Measurements from ENCODE around the gene ITCH.
"Not testable (repeated sequence)": the region's sequence is repeated elsewhere in the genome, so short reads cannot be mapped to it uniquely, and the experiment has no call there.

ITCH gene

DNA sequence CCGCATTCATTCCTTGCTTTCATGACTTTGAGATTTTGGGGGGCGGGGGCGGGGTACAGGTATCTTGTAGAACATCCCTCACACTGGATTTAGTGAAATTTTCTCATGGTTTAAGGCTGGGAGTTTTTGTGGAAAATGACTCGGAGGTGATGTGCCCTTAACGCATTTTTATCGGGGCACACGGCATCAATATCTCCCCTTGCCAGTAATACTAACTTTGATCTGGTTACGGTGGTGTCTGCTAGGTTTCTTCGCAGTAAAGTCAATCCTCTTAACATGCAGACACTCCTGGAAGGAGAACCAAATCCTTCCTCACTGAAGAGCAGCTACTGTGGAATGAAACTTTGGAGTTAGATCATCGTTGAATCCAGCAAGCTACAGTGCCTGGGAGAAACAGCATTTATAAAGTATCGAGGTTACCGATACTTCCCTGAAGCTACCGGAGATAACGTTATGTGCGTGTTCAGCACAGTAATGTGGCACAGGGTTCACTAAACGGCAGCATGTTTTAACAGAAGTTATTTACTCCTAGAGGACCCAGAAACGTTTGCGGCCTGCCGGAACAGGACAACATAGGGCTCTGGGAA is 151.9 kb downstream of the ITCH start:
- DNase-seq = no peak

DNA sequence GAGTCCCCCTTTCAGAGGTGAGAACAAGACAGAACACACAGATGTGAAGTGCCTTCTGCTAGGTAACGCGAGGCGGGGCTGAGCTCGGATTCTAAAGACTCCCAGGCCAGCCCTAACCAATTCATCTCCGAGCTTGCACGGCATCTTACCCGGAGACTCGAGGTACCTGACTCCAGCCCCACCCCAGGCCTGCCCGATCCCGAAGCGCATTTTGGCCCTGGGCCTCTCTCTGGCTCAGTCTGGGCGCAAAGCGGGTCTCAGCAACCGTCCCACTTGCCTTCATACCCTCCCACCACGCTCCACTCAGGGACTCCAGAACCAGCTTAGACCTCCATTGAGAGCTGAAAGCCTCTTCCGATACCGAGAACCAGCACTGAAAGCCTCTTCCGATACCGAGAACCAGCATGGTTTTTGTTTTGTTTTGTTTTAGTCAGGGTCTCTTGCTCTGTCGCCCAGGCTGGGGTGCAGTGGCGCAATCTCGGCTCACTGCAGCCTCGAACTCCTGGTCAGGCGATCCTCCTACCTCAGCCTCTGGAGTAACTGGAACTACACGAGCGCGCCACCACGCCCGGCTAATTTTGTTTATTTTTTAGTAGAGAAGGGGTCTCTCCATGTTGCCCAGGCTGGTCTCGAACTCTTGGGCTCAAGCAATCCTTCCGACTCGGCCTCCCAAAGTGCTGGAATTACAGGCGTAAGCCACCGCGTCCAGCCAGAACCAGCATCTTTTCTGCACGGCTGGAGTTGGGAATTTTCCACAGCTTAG is 152.6 kb downstream of the ITCH start:
- no peak for DNase-seq

DNA sequence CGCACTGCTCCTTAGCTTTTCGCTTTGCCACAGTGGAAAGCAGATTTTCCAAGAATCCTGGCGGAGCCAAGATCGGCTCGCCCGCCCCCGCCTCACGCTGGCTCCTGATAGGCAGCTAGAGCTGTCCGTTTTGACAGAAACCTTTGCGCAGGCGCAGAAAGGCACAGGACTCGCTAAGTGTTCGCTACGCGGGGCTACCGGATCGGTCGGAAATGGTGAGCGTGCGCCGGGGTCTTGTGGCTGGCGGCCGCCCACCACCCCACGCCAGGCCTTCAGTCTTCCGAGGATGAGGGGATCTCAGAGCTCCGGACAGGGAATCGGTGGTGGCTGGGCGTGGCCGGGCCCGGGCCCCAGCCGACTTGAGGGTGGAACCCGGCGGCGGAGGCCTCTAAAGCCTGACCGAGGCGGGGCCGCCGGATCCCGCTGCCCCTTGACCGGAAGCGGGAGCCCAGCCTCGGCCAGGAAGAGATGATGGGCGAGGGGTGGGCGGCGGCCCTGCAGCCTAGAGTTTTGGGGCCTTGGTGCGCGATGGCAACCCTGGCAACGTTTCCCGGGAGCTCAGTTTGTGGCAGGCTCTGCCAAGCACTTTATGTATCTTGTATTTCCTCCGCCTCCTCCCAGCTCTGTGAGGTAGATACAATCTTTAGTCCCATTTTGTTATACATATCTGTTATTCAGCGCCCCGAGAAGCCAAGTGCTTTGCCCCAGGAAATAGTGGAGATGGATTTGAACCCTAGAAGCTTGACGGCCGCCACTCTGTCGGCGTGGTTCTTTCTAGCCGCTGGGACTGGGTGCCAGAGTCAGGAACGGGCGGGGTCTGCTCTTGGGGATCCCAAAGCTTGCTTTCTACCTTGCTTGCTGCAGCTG is 153.4 kb downstream of the ITCH start, which contains the start of gene DYNLRB1:
TSS of gene DYNLRB1 (plus strand) at position 176 of the 867 bp plus-strand sequence. CDS start at position 213, 37 bp downstream.
- peak; percentile 45 for DNase-seq

DNA sequence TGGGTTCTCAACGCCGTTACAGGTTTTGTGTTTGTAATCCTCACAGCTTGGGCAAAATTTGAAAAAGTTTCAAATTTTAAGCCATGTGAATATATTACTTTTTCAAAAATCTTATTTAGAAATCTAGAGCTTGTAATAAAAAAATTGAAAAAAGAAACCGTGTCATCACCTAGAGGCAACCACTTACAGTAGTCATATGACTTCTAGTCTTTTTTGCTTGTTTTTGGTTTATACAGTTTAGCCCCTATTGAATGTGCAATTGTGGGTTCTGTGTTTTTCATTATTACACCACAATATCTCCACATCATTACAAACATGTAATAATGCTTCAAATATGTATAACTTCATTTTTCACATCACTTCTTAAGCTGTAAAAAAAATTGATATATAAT is 154.0 kb downstream of the ITCH start:
- DNase-seq = no peak

DNA sequence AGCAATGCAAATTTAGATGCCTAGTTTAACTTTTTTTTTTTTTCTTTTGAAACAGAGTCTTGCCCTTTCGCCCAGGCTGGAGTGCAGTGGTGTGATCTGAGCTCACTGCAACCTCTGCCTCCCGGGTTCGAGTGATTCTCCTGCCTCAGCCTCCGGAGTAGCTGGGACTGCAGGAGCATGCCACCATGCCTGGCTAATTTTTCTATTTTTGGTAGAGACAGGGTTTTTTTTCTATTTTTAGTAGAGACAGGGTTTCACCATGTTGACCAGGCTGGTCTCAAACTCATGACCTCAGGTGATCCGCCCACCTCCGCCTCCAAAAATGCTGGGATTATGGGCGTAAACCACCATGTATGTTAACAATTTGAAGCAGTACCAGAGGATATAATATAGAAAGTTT is 155.8 kb downstream of the ITCH start:
- DNase-seq = not testable (repeated sequence)

DNA sequence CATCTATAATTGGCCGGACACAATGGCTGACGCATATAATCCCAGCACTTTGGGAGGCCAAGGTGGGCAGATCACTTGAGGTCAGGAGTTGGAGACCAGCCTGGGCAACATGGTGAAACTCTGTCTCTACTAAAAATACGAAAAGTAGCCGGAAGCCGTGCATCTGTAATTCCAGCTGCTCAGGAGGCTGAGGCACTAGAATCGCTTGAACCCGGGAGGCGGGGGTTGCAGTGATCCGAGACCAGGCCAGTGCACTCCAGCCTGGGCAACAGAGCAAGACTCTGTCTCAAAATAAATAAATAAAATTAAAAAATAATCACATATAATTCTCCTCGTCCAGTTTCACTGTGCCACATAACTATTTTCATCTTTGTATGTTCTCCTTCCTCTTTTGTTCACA is 156.8 kb downstream of the ITCH start:
- DNase-seq = not testable (repeated sequence)

DNA sequence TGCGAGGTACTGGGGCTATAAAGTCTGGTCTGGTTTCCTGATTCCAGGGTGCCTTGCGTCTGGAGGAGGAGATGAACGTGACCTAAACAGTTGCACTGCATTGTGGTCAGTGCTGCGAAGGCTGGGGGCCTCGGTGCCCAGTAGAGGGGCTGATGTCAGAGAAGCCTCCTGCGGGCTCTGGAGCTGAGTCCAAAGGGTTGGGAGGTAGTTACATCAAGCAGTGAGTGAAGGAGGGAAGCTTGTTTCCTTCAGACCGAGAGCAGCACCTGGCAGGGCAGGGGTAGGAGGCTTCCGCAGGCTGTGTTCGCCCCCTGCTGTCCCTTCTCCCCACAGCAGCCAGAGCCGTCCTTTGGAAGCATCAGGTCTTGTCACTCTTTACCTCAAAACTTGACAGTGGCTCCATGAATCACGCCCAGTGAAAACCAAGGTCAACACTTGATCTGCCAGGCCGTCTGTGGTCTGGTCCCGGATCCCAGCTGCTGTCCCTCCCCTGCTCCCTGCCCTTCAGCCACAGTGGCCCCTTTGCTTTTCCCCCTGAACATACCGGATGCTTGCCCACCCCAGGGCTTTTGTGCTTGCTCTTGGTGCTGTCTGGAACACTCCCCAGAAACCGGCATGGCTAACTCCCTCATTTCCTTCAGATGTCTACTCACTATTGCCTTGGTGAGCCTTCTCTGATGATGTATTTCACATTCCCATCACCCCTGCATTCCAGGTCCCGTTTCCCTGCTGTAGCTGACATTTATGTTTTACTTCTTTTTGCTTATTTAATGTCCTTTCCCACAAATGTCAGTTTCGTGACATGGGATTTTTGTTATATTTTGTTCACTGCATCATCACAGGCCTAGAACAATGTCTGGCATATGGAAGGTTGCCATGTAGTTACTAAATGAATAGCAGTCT is 160.1 kb downstream of the ITCH start:
- no peak for DNase-seq

DNA sequence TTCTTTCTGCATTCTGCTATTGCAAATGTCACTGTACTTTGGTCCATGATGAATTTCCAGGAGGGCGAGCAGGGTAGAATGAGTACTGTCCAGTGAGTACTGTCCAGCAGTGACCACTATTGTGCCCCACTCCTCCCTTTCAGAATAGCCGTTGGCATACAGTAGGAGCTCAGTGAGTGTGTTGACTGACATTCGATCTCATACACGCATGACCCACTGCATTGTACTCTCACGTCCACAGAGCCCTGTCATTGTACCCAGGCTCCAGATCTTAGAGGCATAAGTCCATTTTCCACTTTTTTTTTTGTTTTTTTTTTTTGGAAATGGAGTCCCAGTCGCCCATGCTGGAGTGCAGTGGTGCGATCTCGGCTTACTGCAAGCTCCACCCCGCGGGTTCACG is 161.4 kb downstream of the ITCH start:
- no peak for DNase-seq

DNA sequence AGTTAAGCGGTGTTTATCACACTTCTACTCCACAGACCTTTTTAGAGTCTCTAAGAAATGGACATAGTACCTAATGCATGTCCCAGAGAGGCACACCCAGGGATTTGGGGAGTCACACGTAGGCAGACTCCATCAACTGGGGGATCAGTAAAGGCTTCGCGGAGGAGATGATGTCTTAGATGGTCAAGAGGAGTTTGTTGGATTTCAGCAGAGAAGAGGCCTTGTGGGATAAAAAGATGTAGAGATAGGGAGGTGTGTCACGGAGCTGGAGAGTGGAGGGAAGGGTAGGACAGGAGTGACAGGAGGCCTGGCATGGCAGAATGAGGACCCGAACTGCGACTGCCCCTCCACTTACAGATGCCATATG is 162.3 kb downstream of the ITCH start:
- DNase-seq = no peak

DNA sequence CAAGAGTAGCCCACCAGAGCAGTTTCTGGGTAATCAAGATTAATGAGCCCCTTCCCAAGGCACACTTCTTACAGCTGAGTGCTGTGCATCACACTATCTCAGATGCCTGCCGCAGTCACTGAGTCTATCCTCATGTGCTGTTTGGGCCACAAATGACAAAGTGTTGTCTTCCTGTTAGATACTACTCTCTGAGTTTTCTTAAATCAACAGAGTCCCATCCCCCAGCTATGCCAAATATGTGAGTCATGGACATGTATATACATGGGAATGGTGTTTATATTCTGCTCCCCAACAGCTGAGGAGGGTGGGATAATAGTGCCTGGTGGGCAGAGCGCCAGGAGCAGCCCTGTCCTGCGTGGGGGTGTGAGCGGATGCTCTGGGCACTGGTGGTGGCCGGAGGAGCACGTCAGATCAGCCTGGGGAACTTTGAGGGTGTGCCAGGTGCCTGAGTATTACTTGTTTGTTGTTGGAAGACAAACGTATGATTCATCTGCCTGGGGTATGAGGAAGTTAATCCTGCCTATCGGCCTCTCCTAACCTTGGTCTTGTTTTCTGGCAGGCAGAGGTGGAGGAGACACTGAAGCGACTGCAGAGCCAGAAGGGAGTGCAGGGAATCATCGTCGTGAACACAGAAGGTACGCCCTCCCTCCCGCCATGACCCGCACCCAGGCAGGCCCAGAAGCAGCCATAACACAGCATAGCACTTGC is 162.8 kb downstream of the ITCH start:
- DNase-seq = no peak

DNA sequence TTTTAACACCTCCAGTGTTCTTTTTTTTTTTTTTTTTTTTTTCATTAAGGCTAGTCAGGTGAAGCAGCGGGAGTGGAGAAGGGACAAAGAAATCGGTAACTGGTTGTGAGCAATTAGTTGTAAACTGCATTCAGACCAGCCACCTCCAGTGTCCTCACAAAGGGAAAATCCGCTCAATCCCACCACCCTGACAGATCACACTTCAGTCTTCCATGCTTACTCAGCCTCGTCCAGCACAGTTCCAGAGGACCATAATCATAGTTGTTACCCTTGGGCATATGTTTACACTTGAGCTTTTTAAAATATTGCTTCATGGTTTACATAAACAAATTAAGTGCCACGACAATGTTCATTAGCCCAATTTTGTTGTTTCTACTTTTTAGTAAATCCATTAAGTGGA is 163.4 kb downstream of the ITCH start:
- DNase-seq = no peak

DNA sequence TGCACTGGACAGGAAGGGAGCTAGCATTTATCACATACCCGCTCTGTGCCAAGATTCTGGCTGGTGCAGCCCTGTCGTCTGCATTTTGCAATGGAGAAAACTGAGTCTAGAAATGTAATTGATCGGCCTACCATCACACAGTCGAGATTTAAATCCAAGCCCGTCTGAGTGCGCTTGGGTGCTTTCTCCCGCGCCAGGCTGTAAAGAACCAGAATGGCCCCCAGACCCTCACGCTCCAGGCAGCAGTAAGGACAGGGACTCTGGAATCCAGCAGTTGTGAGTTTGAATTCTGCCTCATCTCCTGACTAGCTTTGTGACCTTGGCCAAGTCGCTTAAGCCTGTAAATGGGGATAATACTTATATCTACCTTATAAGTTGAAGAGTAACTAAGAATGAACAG is 163.9 kb downstream of the ITCH start:
- DNase-seq = no peak

DNA sequence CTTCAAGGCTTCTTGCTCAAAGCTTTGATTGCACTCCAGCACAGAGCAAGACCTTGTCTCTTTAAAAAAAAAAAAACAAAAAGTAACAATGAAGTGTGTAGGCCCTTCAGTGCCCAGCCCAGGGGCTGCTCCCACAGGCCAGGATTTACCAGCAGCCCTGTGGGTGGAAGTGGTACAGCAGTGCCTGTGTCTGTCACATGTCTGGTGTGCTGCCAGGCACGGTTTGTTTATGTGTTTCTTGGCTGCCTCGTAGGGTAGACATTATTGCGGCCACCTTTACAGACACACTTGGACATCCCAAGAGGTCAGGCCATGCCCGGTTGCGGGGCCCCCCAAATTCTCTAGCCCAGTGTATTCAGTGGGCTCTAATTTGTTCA is 165.8 kb downstream of the ITCH start:
- no peak for DNase-seq

DNA sequence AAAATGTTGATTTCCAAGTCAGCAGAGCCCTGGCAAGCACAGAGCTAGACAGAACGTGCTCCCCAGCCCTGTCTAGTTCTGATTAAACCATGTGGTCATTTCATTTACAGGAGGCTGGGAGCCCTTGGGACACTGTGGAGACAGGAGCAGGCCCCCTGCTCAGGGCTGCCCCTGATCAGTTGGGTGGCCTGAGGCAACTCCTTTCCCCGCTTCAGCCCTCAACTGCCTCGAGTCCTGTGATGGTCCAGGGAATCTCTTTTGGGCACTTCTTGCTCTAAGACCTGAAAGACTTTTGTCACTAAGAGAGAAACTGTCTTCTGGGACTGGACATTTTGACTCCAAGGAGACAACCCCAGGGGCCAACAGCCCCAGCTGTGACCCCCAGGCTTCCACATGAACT is 166.7 kb downstream of the ITCH start:
- DNase-seq = no peak

DNA sequence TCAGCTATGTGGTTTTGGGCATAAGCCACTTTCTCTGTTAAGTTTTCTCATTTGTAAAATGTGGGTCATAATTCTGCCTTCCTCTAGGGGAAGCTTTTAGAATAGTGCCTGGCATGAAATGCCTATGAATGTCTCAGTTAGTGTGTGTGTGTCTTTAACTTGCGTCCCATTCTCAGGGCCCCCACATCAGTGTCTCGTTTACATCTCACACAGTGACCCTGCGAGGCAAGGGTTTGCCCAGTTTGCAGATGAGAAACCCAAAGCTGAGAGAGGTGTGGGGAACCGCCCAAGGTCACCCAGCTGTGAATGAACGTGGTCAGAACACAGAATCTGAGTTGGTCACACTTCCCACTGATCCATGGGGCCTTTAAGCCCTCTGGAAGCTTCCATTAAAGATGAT is 167.3 kb downstream of the ITCH start:
- DNase-seq = no peak

DNA sequence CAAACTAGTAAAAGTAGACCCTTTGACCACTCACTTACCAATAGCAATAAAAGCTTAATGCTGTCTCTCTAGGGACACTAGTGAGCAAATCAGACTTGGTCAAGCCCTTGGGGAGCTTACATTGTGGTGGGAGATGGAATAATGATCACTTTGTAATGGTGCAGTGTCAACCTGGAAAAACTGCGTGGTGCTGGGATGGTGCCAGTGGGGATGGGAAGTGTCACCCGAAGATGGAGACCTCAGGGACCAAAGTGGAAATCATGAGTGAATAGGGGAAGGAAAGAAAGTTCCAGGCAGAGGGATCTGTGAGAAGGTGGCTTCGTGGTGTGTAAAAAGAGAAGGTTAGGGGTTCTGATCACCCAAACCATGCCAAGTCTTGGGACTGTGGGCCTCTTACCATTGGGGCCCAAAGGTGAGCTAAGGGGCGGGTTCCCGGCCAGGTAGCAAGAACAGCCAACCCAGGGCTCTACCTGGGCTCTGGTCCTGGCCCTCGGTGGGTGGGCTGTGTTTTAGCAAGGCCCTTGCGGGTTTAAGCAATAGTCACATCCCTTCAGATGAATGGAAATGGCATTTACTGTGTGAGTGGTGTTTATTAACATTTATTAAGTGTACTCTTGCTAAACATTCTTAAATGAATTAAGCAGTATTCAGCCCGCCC is 168.7 kb downstream of the ITCH start:
- no peak for DNase-seq

DNA sequence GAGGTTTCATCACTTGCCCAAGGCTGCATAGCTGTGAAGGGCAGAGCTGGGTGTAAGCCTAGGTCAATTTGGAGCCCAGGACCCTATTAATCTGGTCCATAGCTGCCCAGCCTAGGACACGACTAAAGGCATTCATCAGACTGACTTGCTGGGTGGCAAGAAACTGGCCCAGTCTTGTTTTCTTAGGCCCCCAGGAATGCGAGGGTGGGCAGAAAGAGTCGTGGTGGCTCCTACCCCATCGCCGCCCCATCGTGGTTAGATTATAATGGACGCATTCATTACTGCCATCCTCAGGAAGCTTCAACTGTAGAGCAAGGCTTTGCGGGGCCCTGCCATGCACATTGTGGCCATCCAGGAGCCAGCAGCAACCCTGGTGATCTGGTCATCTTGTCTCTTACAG is 169.2 kb downstream of the ITCH start:
- DNase-seq = no peak

DNA sequence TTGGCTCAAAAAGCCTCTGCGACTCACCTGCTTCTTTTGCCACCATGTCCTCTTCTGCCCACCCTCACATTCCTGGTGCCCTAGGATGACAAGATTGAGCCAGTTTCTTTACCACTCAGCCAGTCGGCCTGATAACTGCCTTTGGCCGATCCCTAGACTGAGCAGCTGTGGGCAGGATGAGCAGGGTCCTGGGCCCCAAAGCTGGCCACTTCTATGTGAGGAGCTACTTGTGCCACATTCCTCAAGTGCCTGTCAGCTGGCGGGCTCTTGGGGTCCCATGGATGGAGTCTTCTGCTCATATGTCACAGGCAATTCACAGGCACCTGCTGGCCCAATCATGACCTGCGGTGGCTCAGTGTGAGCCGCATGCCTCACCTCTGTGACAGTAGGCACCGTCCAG is 169.7 kb downstream of the ITCH start:
- no peak for DNase-seq

DNA sequence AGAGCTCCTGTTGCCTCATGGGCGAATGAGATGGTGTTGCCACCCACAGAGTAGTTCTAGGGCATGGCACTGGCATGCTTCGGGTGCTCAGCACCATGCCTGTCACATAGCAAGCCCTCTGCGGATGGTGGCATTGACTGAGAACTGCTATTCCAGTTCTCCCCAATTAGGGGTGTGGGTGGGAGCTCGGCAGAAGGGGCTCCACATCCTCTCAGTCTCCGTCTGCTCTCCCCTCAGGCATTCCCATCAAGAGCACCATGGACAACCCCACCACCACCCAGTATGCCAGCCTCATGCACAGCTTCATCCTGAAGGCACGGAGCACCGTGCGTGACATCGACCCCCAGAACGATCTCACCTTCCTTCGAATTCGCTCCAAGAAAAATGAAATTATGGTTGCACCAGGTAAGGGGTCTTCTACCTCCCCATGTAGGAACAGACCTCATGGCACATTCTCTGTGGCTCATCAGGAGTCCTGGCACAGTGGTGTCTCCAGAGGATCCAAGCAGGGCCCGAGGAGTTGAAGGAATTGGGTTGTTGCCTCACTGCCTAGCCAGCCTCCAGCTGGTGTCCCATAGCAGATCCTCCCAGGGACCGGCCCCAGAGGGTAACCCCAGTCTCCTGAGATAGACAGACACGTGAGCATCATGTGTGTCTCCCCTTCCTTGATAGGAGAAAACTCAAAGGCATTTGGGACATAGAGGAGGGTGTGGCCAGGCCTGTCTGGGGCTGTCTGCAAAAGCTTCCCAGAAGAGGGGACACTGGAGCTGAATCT is 171.5 kb downstream of the ITCH start:
- no peak for DNase-seq

DNA sequence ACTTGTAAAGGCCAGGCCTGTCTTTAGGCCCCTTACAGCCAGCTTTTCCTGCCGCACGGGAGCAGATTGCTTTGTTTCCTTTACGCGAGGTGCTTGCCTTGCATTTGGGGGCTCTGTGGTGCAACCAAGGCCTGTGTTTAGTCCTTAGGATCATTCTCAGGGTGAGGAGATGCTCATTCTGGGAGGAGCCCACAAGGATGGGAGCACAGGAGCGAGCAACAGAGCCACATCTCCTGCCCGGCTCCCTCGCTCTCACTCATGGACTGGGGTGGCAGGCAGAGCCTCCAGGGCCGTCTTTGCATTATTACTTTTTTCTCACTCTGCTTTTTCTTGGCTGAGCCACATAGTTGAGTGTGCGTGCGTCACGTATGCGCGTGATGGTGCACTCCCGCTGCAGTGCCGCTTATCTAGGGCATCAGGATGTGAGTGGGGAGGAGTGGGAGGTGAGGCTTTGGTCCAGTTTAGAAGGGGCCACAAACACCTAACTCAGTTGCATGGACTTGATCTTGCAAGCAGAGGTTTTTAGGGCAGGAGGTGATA is 172.3 kb downstream of the ITCH start:
- DNase-seq = no peak

DNA sequence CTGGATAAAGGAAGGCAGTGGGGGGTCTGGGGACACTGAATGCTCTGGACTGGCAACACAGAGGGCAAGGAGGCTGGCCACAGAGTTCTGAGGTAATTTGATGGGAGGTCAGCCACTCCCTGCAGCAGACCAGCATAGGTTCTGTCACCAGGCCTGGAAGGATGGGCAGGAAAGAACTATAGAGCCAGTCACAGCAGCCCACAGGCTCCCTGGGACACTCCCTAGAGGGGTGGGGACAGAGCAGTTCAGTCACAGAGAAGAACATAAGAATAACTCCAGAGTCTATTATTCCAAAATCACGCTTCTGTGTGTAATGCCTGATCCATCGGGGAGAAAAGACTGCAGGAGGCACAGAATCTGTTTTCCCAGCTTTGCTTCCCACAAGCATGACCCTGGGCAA is 172.8 kb downstream of the ITCH start:
- DNase-seq = no peak
